Measurements from ENCODE around the gene LARP1B. TPM values are rescaled to one million over a fixed set of nuclear protein-coding genes. Genes with fewer than 3 reads are reported as not detected.
"Not testable (repeated sequence)": the region's sequence is repeated elsewhere in the genome, so short reads cannot be mapped to it uniquely, and the experiment has no call there.

The LARP1B gene
- total and polyA plus RNA-seq, 11 donors: 12.8 to 31.3 (median 18.0) TPM

GRCh38 chr4:128068918-128069317 is 7.8 kb downstream of the LARP1B start:
- Histone ChIP-seq H3K27ac (no peak overlapping the region), H3K36me3 (no peaks in the 10 kb centered on the region), H3K4me3 (no peak overlapping the region), H3K27me3 (no peaks in the 10 kb centered on the region), H3K9me3 (no peaks in the 10 kb centered on the region), H3K4me1 (peaks cover 0 to 5% (median 0%) of the 10 kb centered on the region in 12 donors)
- 90 to 98% (median 93%) methylated on average over 3 of the region's 3 CpGs for WGBS, 4 donors
- intact Hi-C loops (cut with DNase I): loop anchor here in 1 of 10 donors (10.0 kb wide), 1 partner anchor 216 kb away; the partner anchor contains the start of gene PGRMC2
- no peak for ATAC-seq
- no peak for TF ChIP-seq POLR2A (IDR thresholded peaks at IDR 0.05)
- TF ChIP-seq CTCF (IDR thresholded peaks at IDR 0.05): peak in 3 of 12 donors; percentile 16 to 24 (median 23)
- no peak for DNase-seq

- no peak for ATAC-seq
- no peak overlapping the region for H3K27ac ChIP-seq
- TF ChIP-seq CTCF (IDR thresholded peaks at IDR 0.05): no peak
- no peak for TF ChIP-seq POLR2A (IDR thresholded peaks at IDR 0.05)
- peaks cover 0 to 46% (median 24%) of the 10 kb centered on the region in 9 donors for H3K36me3 ChIP-seq
- H3K27me3 ChIP-seq: no peaks in the 10 kb centered on the region
- H3K9me3 ChIP-seq: no peaks in the 10 kb centered on the region
- no peak overlapping the region for H3K4me3 ChIP-seq
- intact Hi-C loops (cut with DNase I): no loop called here
- WGBS, 4 donors: 91 to 94% (median 93%) methylated on average over 4 of the region's 4 CpGs
- no peaks in the 10 kb centered on the region for H3K4me1 ChIP-seq
- DNase-seq: no peak
Observed at GRCh38 chr4:128076464-128076863, 15.4 kb downstream of the LARP1B start.

GRCh38 chr4:128095293-128095692 is 34.2 kb downstream of the LARP1B start:
- H3K4me3 ChIP-seq; intact Hi-C loops (cut with DNase I); H3K27ac ChIP-seq; H3K9me3 ChIP-seq; ATAC-seq; H3K27me3 ChIP-seq; DNase-seq; H3K4me1 ChIP-seq: not testable (repeated sequence)
- WGBS, 4 donors: 92 to 97% (median 96%) methylated on average over 6 of the region's 6 CpGs
- peaks cover 0 to 78% (median 35%) of the 10 kb centered on the region in 9 donors for H3K36me3 ChIP-seq

GRCh38 chr4:128107766-128108165 is 46.7 kb downstream of the LARP1B start:
- TF ChIP-seq CTCF (IDR thresholded peaks at IDR 0.05) (no peak), POLR2A (IDR thresholded peaks at IDR 0.05) (no peak)
- Histone ChIP-seq H3K4me1 (peaks cover 0 to 6% (median 0%) of the 10 kb centered on the region in 12 donors), H3K27me3 (no peaks in the 10 kb centered on the region), H3K36me3 (peaks cover 0 to 64% (median 28%) of the 10 kb centered on the region in 9 donors), H3K9me3 (no peaks in the 10 kb centered on the region), H3K27ac (no peak overlapping the region), H3K4me3 (no peak overlapping the region)
- intact Hi-C loops (cut with DNase I): no loop called here
- ATAC-seq (no peak), DNase-seq (no peak)
- 63 to 76% (median 68%) methylated on average over 3 of the region's 3 CpGs for WGBS, 4 donors

- DNase-seq (no peak), ATAC-seq (no peak)
- 74 to 94% (median 93%) methylated on average over 3 of the region's 3 CpGs for WGBS, 4 donors
- TF ChIP-seq CTCF (IDR thresholded peaks at IDR 0.05) (no peak), POLR2A (IDR thresholded peaks at IDR 0.05) (no peak)
- intact Hi-C loops (cut with DNase I): no loop called here
- Histone ChIP-seq H3K9me3 (no peaks in the 10 kb centered on the region), H3K36me3 (peaks cover 0 to 34% (median 10%) of the 10 kb centered on the region in 9 donors), H3K27me3 (no peaks in the 10 kb centered on the region), H3K27ac (no peak overlapping the region), H3K4me3 (no peak overlapping the region), H3K4me1 (no peaks in the 10 kb centered on the region)
Observed at GRCh38 chr4:128123036-128123435, 61.9 kb downstream of the LARP1B start.

All from heart left ventricle (tissue), 16 donors.